ENCODE measurements around the gene SUGP1.

DNA sequence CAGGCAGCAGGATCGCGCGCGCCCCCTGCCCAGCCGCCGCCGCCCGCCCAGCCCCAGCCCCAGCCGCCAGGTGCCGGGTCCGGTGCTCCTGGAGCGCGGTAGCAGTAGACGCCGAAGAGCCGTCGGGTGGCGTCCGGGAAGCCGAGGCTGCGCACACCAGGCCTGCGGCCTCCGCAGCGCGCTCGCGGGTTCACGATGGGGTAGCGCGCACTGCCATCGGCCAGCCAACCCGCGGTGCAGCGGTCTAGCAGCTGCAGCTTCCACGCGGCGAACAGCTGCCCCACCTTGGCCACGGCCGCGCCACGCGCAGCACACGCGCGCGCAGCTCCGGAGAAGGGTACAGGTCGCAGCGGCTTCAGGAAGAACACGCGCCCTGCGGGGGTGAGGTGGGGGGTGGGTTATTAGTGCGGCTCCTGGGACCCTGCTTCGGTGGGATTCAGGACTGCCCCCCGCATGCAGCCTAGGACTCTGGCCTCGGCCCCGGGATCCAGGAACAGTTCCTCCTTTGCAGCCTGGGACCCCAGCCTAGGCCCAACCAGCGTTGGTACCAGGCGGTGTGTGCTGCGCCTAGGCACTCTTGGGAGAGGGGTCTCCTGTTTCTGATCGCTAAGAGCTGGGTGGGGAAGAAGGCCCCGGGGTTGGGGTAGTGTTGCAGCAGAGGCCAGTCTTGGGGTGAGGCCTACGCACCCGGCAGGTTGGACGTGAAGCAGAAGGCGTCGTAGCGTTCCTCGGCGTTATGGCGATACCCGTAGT, 62.3 kb downstream of the SUGP1 start:
- TF ChIP-seq, protein P1, sequence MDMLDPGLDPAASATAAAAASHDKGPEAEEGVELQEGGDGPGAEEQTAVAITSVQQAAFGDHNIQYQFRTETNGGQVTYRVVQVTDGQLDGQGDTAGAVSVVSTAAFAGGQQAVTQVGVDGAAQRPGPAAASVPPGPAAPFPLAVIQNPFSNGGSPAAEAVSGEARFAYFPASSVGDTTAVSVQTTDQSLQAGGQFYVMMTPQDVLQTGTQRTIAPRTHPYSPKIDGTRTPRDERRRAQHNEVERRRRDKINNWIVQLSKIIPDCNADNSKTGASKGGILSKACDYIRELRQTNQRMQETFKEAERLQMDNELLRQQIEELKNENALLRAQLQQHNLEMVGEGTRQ (IDR thresholded peaks at IDR 0.05; ENCODE audit: borderline replicate concordance, low read depth, low read length): no peak
- TF ChIP-seq, protein P2, sequence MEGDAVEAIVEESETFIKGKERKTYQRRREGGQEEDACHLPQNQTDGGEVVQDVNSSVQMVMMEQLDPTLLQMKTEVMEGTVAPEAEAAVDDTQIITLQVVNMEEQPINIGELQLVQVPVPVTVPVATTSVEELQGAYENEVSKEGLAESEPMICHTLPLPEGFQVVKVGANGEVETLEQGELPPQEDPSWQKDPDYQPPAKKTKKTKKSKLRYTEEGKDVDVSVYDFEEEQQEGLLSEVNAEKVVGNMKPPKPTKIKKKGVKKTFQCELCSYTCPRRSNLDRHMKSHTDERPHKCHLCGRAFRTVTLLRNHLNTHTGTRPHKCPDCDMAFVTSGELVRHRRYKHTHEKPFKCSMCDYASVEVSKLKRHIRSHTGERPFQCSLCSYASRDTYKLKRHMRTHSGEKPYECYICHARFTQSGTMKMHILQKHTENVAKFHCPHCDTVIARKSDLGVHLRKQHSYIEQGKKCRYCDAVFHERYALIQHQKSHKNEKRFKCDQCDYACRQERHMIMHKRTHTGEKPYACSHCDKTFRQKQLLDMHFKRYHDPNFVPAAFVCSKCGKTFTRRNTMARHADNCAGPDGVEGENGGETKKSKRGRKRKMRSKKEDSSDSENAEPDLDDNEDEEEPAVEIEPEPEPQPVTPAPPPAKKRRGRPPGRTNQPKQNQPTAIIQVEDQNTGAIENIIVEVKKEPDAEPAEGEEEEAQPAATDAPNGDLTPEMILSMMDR (IDR thresholded peaks at IDR 0.05): no peak
